Sigmoid colon (tissue), 7 donors: Measurements from ENCODE around the gene PPWD1. TPM values are rescaled to one million over a fixed set of nuclear protein-coding genes. Genes with fewer than 3 reads are reported as not detected.
"Not testable (repeated sequence)": the region's sequence is repeated elsewhere in the genome, so short reads cannot be mapped to it uniquely, and the experiment has no call there.

ENCODE experiments used
- DNase-seq: peaks from one replicate; pipeline ENCODE4 v3.0.0-alpha.2; 2019
- H3K27ac ChIP-seq, 4 donors: fragments of 200-600 bp; sonication (generic); one replicate each; pipeline ENCODE4 v1.5.1; 2016 to 2019; ENCODE audit warnings: mild to moderate bottlenecking in 1 of 4
- H3K27me3 ChIP-seq, 3 donors: fragments of 200-600 bp; sonication (generic); one replicate each; pipeline ENCODE4 v1.5.1; 2019; ENCODE audit warnings: mild to moderate bottlenecking in 1 of 3
- H3K36me3 ChIP-seq, 4 donors: fragments of 200-600 bp; sonication (generic); one replicate each; pipeline ENCODE4 v1.5.1; 2016 to 2019
- H3K4me1 ChIP-seq, 4 donors: fragments of 200-600 bp; sonication (generic); one replicate each; pipeline ENCODE4 v1.5.1; 2017 to 2019
- H3K4me3 ChIP-seq, 4 donors: fragments of 200-600 bp; sonication (generic); one replicate each; pipeline ENCODE4 v1.5.1; 2017 to 2019; ENCODE audit warnings: mild to moderate bottlenecking in 2 of 4, moderate library complexity in 1 of 4
- H3K9me3 ChIP-seq, 4 donors: fragments of 200-600 bp in 3 of 4; sonication (generic) in 3 of 4; one replicate each; pipeline versions ENCODE4 v1.5.1 to v1.6.1; 2013 to 2019
- EP300 ChIP-seq, 4 donors: sonication (generic); formaldehyde crosslinking; IDR thresholded peaks; one replicate each; pipeline ENCODE4 v1.6.1; 2017; ENCODE audit warnings: antibody characterized with exemption in 4 of 4
- POLR2A ChIP-seq, 2 donors: fragments of 450-650 bp; IDR thresholded peaks; one replicate each; pipeline ENCODE4 v1.6.1; 2016; ENCODE audit warnings: antibody characterized with exemption in 2 of 2, mild to moderate bottlenecking in 2 of 2, moderate library complexity in 2 of 2
- POLR2AphosphoS5 ChIP-seq, 4 donors: sonication (generic); formaldehyde crosslinking; IDR thresholded peaks; one replicate each; pipeline ENCODE4 v1.6.1; 2017; ENCODE audit warnings: antibody characterized with exemption in 4 of 4
- WGBS, 2 donors: extraction: QIAGEN DNeasy Blood & Tissue Kit; methylation state at CpG; one replicate each; pipeline ENCODE4 v1.1.7; 2013; 5-methylcytosine and 5-hydroxymethylcytosine counted together
- intact Hi-C: fragments of 100-400 bp; cut with DNase I; formaldehyde crosslinking; loops from one replicate; pipeline ENCODE4 v1.15.1; 2023
- polyA plus RNA-seq, 3 donors: library from polyadenylated mRNA; stranded (reverse); fragments of 200-250 nt; gene quantifications; one replicate each; pipeline ENCODE4 v1.2.3, GENCODE V29; 2013
- total RNA-seq, 4 donors: library from RNA; depleted of rRNA; stranded (reverse); fragments of >200 nt; gene quantifications; one replicate each; pipeline ENCODE4 v1.1.0, GENCODE V29; 2016
- TF ChIP-seq, protein P1 (sequence below), 4 experiments: fragments of 450-650 bp in 3 of 4; fragments of 200-600 bp in 1 of 4; IDR thresholded peaks; one replicate each; pipeline ENCODE4 v1.5.1; 2016 to 2019; ENCODE audit warnings: antibody characterized with exemption in 4 of 4, mild to moderate bottlenecking in 3 of 4, moderate library complexity in 2 of 4
- donor health status: healthy with polysubstance abuse.
- donor health status: Bipolar disorder and iron deficiency.
- donor health status: healthy.

PPWD1 gene
- total and polyA plus RNA-seq, 7 donors, result 9.7 to 91.1 (median 50.2) TPM

DNA sequence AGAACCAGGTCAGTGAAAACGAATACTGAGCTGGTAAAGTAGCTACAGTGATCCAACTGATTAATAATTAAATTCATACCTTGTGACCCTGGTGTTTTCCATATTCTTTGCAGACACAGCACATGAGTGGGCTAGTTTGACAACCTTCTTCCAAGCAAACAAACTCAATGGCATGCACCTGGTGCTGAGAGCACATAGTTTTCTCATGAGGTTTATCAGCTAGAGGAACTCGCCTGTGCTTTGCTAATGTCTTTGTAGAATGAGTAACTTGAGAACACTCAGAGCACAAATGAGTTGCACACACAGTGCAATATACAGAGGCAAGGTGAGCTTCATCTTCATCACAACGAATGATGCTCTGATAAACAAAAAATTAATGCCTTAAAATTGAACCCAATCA, 48.4 kb downstream of the PPWD1 start:
- peaks cover 6 to 97% (median 38%) of the 10 kb centered on the region in 4 donors for H3K36me3 ChIP-seq
- H3K4me1 ChIP-seq, result no peaks in the 10 kb centered on the region
- DNase-seq, result no peak
- intact Hi-C loops, result no loop called here
- no peak overlapping the region for H3K4me3 ChIP-seq
- 70 to 85% methylated on average over 3 of the region's 3 CpGs for WGBS, 2 donors
- H3K27ac ChIP-seq, result no peak overlapping the region
- no peaks in the 10 kb centered on the region for H3K27me3 ChIP-seq
- H3K9me3 ChIP-seq, result no peaks in the 10 kb centered on the region
- TF ChIP-seq POLR2AphosphoS5 (IDR thresholded peaks at IDR 0.05) (no peak), POLR2A (IDR thresholded peaks at IDR 0.05) (no peak), EP300 (IDR thresholded peaks at IDR 0.05) (no peak)
- TF ChIP-seq, protein P1, sequence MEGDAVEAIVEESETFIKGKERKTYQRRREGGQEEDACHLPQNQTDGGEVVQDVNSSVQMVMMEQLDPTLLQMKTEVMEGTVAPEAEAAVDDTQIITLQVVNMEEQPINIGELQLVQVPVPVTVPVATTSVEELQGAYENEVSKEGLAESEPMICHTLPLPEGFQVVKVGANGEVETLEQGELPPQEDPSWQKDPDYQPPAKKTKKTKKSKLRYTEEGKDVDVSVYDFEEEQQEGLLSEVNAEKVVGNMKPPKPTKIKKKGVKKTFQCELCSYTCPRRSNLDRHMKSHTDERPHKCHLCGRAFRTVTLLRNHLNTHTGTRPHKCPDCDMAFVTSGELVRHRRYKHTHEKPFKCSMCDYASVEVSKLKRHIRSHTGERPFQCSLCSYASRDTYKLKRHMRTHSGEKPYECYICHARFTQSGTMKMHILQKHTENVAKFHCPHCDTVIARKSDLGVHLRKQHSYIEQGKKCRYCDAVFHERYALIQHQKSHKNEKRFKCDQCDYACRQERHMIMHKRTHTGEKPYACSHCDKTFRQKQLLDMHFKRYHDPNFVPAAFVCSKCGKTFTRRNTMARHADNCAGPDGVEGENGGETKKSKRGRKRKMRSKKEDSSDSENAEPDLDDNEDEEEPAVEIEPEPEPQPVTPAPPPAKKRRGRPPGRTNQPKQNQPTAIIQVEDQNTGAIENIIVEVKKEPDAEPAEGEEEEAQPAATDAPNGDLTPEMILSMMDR (IDR thresholded peaks at IDR 0.05), result no peak

DNA sequence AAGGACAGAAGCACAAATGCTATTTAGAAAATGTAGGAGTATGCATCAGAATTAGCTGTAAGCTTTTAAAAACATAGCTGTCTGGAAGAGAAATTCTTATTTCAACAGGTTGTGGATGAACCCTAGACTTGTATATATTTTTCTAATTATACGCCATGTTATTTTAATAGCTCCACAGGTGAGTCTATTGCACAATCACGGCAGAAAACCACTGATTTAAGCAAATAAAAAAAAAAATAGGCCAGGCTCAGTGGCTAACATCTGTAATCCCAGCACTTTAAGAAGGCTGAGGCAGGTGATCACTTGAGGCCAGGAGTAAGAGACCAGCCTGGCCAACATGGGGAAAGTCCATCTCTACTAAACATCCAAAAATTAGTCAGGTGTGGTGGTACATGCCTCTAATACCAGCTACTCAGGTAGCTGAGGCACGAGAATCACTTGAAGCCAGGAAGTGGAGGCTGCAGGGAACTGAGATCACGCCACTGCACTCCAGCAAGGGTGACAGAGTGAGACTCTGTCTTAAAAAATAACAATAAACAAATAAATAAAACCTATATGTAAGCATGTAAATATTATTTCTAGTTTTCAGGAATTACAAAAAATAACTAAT, 49.3 kb downstream of the PPWD1 start:
- TF ChIP-seq EP300 (IDR thresholded peaks at IDR 0.05) (no peak), POLR2AphosphoS5 (IDR thresholded peaks at IDR 0.05) (no peak), POLR2A (IDR thresholded peaks at IDR 0.05) (no peak)
- TF ChIP-seq, protein P1 (IDR thresholded peaks at IDR 0.05), result no peak
- WGBS, 2 donors, result 82 to 85% methylated on average over 4 of the region's 4 CpGs
- no peak overlapping the region for H3K27ac ChIP-seq
- no peaks in the 10 kb centered on the region for H3K4me1 ChIP-seq
- intact Hi-C loops, result no loop called here
- no peak for DNase-seq
- no peaks in the 10 kb centered on the region for H3K27me3 ChIP-seq
- H3K9me3 ChIP-seq, result no peaks in the 10 kb centered on the region
- H3K4me3 ChIP-seq, result no peak overlapping the region
- peaks cover 6 to 97% (median 34%) of the 10 kb centered on the region in 4 donors for H3K36me3 ChIP-seq

DNA sequence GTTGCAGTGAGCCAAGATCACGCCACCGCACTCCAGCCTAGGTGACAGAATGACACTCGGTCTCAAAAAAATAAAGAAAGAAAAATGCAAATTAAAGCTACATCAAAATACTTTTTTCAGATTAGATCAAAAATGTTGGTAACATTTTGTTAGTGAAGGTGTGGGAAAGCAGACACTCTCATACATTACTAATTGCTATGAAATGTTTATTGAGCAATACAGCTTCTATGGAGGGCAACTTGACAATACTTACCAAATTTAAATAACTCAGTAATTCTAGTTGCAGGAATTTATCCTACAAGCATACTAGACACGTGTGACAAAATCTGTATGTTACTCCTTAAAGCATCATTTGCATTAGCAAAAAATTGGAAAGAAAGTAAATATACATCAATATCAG, 56.9 kb downstream of the PPWD1 start:
- no peak for DNase-seq
- no peaks in the 10 kb centered on the region for H3K9me3 ChIP-seq
- WGBS, 2 donors, result 94 to 95% methylated on average over 4 of the region's 4 CpGs
- intact Hi-C loops, result loop anchor here (5.0 to 10.0 kb wide), 3 partner anchors 305 to 522 kb away; partner anchors contain the start of genes ERBIN and SREK1
- peaks cover 0 to 37% (median 22%) of the 10 kb centered on the region in 4 donors for H3K4me1 ChIP-seq
- H3K27me3 ChIP-seq, result no peaks in the 10 kb centered on the region
- no peak for TF ChIP-seq EP300 (IDR thresholded peaks at IDR 0.05)
- TF ChIP-seq POLR2A (IDR thresholded peaks at IDR 0.05), result no peak
- TF ChIP-seq, protein P1 (IDR thresholded peaks at IDR 0.05), result no peak
- TF ChIP-seq POLR2AphosphoS5 (IDR thresholded peaks at IDR 0.05), result no peak
- peaks cover 0 to 31% (median 6%) of the 10 kb centered on the region in 4 donors for H3K36me3 ChIP-seq
- no peak overlapping the region for H3K27ac ChIP-seq
- H3K4me3 ChIP-seq, result no peak overlapping the region

DNA sequence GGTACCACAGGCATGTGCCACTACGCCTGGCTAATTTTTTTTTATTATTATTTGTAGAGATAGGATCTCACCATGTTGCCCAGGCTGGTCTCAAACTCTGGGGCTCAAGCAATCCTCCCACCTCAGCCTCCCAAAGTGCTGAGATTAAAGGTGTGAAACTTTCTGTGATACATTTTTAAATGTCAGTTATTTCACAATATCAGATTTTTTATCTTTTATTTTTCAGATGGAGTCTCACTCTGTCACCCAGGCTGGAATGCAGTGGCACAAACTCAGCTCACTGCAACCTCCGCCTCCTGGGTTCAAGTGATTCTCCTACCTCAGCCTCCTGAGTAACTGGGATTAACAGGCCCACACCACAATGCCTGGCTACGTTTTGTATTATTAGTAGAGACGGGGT, 58.9 kb downstream of the PPWD1 start:
- H3K4me3 ChIP-seq, H3K27me3 ChIP-seq, H3K27ac ChIP-seq, H3K9me3 ChIP-seq, DNase-seq: not testable (repeated sequence)
- intact Hi-C loops, result loop anchor here (5.0 to 10.0 kb wide), 3 partner anchors 303 to 520 kb away; partner anchors contain the start of genes ERBIN and SREK1
- Histone ChIP-seq H3K4me1 (peaks cover 0 to 52% (median 34%) of the 10 kb centered on the region in 4 donors), H3K36me3 (peaks cover 0 to 11% (median 0%) of the 10 kb centered on the region in 4 donors)
- WGBS, 2 donors, result 92 to 94% methylated on average over 4 of the region's 4 CpGs

DNA sequence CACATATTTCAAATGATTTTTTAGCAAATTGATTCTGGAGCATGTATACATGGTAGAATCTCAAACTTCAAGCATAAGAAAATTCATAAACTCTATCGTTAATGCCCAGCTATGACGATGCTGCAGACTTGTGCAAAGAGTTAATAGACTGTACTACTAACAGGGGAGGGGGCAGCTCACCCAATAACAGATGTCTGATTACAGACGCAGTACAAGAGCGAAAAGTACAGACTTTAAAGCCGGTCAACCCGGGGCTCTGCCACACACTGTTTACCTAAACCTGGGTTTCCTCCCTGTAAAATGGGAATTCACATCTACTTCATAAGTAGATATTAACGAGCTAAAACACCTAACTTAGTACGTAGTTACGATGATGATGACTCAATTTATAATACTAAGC, 60.4 kb downstream of the PPWD1 start:
- H3K9me3 ChIP-seq, result no peaks in the 10 kb centered on the region
- no peaks in the 10 kb centered on the region for H3K27me3 ChIP-seq
- no peak for DNase-seq
- H3K4me3 ChIP-seq, result peak overlapping the region; percentile 70 to 90 (median 76)
- peaks cover 0 to 52% (median 34%) of the 10 kb centered on the region in 4 donors for H3K4me1 ChIP-seq
- TF ChIP-seq POLR2A (IDR thresholded peaks at IDR 0.05), result no peak
- TF ChIP-seq EP300 (IDR thresholded peaks at IDR 0.05), result no peak
- TF ChIP-seq POLR2AphosphoS5 (IDR thresholded peaks at IDR 0.05), result no peak
- TF ChIP-seq, protein P1 (IDR thresholded peaks at IDR 0.05), result no peak
- intact Hi-C loops, result loop anchor here (5.0 to 10.0 kb wide), 3 partner anchors 301 to 519 kb away; partner anchors contain the start of genes ERBIN and SREK1
- H3K36me3 ChIP-seq, result no peaks in the 10 kb centered on the region
- H3K27ac ChIP-seq, result peak overlapping the region; percentile 80 to 92 (median 83)
- 3 to 7% methylated on average over 9 of the region's 9 CpGs for WGBS, 2 donors
